Retinal pigment epithelial cell (primary cell): ENCODE results near the gene PARVA.

Source experiments
- DNase-seq: peaks from one replicate; pipeline ENCODE4 v3.0.0-alpha.2; 2010; ENCODE audit warnings: low read depth
- H3K4me3 ChIP-seq: 2 replicates; pipeline ENCODE4 v1.5.1; 2011; ENCODE audit warnings: mild to moderate bottlenecking, low read length, control low read depth, moderate library complexity
- CTCF ChIP-seq: conservative IDR thresholded peaks from 2 replicates; pipeline ENCODE4 v1.5.1; 2011; ENCODE audit warnings: low read depth, low read length, control low read depth, inconsistent platforms

PARVA gene

GRCh38 chr11:12435264-12435663, 57.9 kb downstream of the PARVA start:
- TF ChIP-seq CTCF: no peak
- no peak for DNase-seq
- no peak overlapping the region for H3K4me3 ChIP-seq

GRCh38 chr11:12436266-12436665, 58.9 kb downstream of the PARVA start:
- DNase-seq: no peak
- TF ChIP-seq CTCF: no peak
- no peak overlapping the region for H3K4me3 ChIP-seq

- TF ChIP-seq CTCF: no peak
- DNase-seq: no peak
- no peak overlapping the region for H3K4me3 ChIP-seq
Measured at GRCh38 chr11:12438291-12438690, 60.9 kb downstream of the PARVA start.

- H3K4me3 ChIP-seq: no peak overlapping the region
- TF ChIP-seq CTCF: no peak
- no peak for DNase-seq
Measured at GRCh38 chr11:12439615-12440014, 62.2 kb downstream of the PARVA start.

- no peak for DNase-seq
- H3K4me3 ChIP-seq: no peak overlapping the region
- no peak for TF ChIP-seq CTCF
Measured at GRCh38 chr11:12440565-12440964, 63.2 kb downstream of the PARVA start.

GRCh38 chr11:12441231-12441861, 64.0 kb downstream of the PARVA start:
- peak; percentile 98 for DNase-seq
- peak overlapping the region; percentile 4 for H3K4me3 ChIP-seq
- TF ChIP-seq CTCF: no peak

GRCh38 chr11:12444601-12445000, 67.2 kb downstream of the PARVA start:
- no peak for TF ChIP-seq CTCF
- no peak overlapping the region for H3K4me3 ChIP-seq
- no peak for DNase-seq
